HG03469 (cell line): ENCODE data around the gene UBE2Q2.

ENCODE experiments used
- ATAC-seq: cut with Tn5 transposase; IDR thresholded peaks from one replicate; pipeline ENCODE4 v1.9.1; 2021; ENCODE audit warnings: mild to moderate bottlenecking, moderate library complexity, moderate number of reproducible peaks; ENCODE audit not compliant: unreplicated experiment

The UBE2Q2 gene

DNA sequence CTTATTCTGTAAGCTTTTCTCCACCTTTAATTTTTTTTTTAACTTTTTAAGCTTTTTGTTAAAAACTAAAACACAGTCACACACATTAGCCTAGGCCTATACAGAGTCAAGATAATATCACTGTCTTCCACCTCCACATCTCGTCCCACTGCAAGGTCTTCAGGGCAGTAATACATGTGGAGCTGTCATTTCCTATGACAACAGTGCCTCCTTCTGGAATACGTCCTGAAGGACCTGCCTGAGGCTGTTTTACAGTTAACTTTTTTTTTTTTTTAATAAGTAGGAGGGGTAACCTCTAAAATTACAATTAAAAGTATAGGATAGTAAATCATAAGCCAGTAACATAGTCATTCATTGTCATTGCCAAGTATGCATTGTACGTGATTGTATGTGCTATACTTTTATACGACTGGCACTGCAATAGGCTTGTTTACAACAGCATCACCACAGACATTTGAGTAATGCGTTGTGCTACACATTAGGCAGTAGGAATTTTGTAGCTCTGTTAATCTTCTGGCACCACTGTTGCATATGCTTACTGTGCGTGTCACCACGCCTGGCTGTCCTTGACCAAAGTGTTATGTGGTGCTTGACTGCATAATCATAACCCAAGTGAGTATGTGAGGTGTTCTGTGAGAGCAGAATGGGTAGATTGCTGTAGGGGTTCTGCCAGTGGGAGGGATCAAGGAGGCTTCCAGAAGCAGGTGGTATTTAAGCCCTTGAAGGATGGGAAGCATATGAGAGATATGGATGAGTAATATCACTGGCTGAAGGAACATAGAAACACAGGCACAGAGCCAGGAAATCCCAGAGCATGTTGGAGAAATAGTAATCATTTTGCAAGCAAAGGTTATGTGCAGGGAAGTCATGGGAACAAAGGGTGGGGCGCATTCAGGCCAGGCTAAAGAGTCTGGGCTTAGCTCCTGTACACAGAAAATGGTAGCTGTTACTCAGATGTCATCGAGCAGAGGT lies 78.8 kb downstream of the UBE2Q2 start:
- no peak for ATAC-seq

DNA sequence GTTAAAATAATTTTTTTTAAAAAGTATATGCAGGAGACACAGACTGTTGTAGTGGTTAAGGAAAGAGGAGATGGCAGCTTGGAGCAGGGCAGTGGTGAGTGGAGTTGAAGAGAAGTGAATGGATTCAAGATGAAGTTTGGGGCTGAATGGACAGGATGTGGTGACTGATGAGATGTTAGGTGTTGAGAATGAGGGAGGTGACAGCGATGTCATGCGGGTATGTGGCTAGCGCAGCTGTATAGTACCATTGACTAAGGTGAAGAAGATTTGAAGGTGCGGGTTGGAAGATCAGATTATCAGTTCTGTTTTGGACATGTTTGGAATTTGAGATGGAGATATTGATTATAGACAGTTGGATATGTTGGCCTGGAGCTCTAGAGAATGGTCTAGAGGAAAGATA lies 80.5 kb downstream of the UBE2Q2 start:
- ATAC-seq: no peak

DNA sequence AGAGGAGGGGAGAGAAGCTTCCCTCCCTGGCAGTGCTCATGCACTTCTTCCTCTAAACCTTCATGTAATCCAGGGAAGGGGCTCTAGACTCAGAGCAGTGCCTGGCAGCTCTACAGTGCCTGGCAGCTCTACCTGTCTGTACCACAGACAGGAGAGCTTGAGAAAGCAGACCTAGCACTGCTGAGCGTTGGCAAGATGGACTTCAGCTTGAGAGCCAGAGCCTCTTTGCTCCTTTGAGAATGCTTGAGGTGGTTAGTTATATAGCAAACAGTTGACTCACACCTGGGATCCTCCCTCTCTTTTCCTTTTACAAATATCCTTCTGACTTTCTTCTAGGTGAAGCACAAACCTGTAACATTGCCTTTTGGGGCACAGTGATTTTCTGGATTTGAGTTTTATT lies 81.3 kb downstream of the UBE2Q2 start:
- no peak for ATAC-seq

DNA sequence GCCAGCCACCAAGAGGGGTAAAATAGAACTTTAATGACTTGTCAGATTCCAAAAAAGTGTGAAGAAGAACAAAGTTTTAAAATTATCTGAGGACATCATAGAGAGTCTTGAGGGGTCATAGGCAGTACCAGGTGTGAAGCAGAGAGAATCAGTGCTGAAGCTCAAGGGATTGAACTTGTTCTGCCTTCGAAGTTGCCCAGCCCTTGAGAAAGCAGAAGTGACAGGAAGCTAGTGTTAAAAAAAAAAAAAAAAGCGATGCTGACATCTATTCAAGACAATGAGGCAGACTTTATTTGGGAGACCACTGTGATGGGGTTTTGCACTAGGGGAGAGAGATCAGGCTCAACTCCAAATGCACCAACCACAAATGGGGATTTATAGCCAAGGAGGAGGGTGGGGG lies 82.2 kb downstream of the UBE2Q2 start:
- ATAC-seq: no peak

DNA sequence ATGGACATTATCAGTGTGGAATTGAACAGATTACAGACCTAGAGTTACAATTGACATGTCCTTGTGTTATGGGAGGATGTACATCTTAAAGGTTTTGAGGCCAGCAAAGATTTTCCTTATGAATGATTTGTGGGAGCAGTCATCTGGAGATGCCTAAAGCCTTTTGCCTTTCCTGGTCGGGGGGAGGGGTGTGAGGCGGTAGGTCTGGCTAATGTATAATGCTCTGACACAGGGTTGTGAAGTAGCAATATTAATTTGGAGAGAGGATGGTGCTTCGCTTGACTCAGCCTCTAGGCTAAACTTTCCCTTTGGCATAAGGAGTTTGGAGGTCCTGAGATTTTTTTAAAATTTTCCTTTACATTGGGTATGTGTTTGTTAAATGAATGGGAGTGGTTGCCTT lies 83.7 kb downstream of the UBE2Q2 start:
- no peak for ATAC-seq

DNA sequence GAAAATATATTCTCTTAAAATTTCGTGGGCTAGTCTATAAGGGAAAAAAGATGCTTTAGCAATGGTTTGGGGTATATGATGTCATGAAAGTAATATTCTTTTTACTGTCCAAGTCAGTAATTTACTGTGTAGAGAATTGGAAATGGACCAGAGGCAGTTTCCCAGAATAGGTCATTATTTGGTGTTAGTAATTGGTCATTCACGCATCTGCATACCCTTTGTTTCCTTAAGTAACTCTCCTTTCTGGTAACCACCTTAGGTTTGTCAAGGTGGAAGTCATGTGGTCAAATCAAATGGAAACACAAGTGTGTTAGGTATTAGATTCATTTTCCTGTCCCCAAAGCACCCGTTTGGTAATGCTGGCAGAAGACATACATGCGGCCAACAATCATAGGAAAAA lies 84.4 kb downstream of the UBE2Q2 start:
- no peak for ATAC-seq

DNA sequence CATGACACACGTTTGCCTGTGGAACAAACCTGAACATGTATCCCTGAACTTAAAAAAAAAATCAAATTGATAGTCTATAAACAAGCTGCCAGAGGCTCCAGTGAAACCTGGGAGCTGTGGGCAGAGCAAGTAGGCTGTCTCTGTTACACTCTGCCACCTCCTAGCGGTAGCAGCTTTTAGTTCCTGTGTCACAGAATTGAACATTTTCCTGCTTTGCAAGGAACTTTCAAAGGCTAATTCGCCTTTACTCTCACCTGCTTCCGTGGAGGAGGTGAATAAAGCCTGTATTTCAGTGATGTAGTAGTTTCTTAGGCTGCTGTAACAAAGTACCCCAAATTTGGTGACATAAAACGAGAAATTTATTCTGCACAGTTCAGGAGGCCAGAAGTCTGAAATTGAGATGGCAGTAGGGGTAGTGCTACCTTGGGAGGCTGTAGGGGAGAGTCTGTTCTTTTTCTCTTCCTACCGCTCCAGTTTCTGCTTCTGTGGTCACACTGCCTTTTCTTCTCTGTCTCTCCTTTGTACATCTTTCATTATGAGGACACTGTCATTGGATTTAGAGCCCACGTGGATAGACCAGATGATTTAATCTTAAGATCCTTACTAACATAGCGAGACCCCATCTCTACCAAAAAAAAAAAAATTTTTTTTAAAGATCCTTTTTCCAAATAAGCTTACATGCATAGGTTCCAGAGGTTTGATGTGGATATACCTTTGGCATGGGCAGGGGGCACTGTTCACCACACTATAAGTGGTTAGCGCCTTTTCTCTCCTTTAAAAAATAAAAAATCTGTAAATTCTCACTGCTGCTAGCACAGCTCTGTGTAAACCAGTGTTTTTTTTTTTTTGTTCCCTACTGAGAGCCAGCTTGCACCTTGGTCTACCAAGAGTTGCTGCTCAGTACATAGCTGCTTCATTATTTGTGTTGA lies 85.7 kb downstream of the UBE2Q2 start:
- ATAC-seq: no peak

DNA sequence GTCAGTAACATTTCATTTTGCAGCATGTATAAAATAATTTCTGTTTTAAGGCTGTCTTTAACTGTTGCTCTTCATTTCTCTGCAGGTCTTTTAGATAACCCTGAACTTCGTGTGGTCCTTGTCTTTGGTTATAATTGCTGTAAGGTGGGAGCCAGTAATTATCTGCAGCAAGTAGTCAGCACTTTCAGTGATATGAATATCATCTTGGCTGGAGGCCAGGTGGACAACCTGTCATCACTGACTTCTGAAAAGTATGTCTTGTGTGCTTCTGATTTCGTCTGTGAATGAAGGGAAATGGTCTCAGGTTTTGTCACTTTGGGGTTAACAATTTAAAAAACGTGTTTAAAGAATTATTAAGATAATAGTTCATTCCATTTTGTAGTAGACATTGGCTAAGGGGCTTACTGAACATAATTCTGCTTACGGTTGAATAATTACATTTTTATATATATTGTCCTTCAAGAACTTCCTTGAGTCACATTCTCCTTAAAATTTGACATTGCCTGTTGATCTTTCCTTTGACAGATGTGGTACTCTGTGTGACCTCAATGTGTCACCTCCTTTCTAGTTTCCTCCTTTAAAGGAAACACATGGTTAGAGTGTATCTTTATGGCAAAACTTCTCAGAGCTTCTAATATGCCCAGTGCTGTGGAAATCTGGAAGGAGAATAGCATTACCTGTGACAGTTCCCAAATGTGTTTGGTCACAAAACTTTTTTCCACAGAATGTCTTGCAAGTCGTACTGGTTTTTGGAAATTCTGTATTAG lies 86.7 kb downstream of the UBE2Q2 start:
- ATAC-seq: no peak

DNA sequence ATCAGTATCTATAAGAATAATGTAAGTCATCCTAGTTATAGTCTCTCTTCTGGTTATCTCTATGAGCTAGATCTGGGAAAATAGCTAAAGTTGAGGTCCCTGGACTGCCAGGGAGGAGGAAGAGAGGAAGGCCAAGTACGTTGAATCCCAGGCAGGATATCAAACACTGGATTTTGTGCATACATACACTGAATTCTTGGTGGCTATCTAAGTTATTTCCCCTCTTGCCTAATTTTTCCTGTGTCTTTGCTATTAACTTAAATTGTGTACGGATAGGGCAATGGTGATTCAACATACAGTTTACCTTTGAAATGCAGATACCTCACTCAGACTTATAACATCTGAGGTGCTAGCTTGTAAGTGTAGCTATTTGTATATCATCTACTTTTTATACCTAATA lies 87.6 kb downstream of the UBE2Q2 start:
- no peak for ATAC-seq

DNA sequence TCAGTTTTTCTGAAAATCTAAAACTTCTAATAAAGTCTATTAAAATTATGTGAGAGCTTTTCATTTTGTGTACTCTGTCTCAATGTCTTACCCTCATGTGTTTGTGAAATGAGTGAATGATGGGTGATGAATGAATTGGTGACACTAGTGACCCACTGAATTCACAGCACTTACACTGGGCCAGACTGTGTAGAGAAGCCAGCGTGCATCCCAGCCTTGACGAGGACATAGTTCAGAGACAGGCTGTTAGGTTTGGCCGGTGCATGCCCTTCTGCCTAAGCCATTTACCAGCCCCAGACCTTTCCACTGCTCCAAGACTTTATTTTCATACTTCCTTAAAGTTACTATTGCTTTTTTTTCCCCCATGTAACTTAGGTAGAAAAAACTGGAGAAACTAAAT lies 99.2 kb downstream of the UBE2Q2 start:
- ATAC-seq: no peak

DNA sequence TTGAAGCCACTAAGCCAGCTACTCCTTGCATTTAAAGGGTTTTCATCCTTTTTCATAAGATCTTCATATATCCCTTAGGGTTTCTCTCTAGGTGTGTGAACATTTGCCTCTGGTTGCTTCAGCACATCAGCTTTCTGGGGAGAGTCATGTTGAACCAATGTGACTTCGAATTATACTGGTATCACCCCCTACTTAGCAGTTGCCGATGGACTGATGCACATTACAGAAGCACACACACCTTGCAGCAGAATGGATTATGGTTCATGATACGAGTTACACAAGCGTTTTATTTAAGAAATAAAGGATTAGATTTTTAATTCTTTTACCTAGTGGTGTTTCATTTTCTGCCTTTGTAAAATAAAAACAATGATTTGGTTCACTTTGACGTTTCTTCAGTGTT lies 100.0 kb downstream of the UBE2Q2 start:
- ATAC-seq: no peak

DNA sequence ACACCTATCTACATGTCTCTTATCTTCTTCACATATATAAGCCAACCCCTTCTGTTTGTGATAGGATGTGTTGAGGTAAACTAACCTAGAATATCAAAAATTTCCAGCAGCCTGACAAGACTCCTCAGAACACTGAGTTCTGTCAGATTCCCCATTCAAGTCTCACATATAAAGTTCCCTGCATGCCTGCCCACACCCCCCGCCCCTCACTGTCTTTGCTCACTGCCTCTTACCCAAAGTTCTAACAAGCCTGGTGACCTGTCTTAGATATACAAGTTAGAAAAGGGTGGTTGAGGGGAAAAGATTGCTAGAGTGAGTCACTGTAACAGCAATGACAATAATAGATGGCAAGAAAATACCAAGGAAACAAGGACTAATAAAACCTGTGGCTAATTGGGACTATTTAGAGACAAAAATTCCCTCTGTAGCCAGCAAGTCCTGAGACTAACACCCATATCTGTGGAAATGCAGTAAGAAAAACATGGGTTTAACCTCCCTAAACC lies 100.5 kb downstream of the UBE2Q2 start:
- ATAC-seq: no peak

DNA sequence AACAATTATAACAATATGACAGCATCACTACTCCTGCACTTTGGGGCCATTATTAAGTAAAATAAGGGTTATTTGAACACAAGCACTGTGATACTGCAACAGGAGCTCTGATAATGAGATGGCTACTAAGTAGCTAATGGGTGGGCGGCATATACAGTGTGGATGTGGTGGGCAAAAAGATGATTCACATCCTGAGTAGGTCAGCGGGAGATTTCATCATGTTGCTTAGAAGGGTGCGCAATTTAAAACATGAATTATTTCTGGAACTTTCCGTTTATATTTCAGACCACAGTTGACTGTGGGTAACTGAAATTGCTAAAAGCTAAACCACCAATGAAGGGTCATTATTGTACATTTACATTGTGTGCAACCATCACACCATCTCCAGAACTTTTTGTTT lies 102.7 kb downstream of the UBE2Q2 start:
- no peak for ATAC-seq

DNA sequence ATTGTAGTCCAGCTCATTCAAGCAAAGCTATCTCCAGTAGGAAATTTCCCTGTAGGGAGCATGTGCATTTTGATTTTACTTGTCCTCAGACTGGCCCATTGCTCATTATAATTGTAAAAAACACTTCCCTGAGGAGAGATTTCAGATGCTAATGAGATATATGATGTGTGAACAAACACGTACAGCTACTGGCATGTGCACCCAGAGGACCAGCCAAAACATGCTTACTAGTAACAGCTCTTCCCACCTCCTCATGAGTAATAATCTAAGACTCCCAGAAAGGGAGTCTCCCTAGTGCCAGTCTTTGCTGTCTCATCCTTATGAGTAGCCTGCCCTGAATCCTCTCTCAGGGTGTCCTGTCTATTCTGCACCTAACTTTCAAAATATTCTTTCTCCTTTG lies 103.8 kb downstream of the UBE2Q2 start:
- ATAC-seq: no peak

DNA sequence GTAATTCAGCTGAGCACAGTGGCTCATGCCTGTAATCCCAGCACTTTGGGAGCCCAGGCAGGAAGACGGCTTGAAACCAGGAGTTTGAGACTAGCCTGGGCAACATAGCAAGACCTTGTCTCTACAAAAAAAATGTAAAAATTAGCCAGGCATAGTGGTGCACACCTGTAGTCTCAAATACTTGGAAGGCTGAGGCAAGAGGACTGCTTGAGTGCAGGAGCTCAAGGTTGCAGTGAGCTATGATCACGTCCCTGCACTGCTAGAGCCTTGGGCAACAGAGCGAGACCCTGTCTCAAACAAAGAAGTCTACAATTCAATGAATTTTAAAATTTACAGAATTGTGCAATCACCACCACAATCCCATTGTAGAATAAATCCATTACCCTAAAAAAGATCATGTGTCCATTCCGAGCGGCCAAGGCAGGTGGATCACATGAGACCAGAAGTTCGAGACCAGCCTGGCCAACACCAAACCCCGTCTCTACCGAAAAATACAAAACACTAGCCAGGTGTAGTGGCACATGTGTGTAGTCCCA lies 105.6 kb downstream of the UBE2Q2 start:
- no peak for ATAC-seq
